Epithelial cell of esophagus (primary cell): Measurements from ENCODE around the gene YOD1.

ENCODE experiments used
- DNase-seq: peaks from one replicate; pipeline ENCODE4 v3.0.0; 2010; ENCODE audit warnings: low read depth
- H3K4me3 ChIP-seq: 2 replicates; pipeline ENCODE4 v1.5.1; 2011; ENCODE audit warnings: mild to moderate bottlenecking, low read length, control low read depth
- TF ChIP-seq, protein P1 (sequence below): IDR thresholded peaks from 2 replicates; pipeline ENCODE4 v1.5.1; 2011; ENCODE audit warnings: low read depth, mild to moderate bottlenecking, low read length, control low read depth, inconsistent platforms; ENCODE audit not compliant: insufficient read depth; ENCODE audit errors: missing control alignments

YOD1 gene

DNA sequence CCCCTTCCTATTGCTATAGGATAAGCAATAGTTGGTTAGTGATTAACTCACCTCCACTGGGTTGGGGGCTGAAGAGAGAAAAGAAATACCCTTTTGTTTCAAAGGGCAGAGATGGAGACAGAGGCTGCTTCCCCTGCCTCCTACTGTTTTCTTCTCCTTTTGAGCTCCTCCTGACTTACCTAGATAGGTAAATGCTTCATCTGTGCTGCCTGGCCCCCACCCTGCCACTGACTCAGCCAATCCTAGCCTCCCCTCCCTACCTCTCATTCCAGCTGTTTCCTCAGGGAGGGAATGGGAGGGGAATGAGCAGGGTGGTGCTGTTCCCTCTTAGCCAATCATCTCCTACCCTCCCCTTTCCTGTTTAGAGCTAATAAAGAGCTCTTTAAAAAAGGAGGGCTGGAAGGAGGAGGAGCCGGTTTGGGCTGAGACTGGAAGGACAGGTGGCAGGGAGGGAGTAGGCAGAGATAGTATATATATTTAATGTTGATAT is 18.4 kb downstream of the YOD1 start, which contains the start of gene C1orf116:
Gene C1orf116, minus strand, starts transcription at position 229 of the 490 bp plus-strand sequence. CDS start 5,158 bp downstream, outside the sequence.
- TF ChIP-seq, protein P1, sequence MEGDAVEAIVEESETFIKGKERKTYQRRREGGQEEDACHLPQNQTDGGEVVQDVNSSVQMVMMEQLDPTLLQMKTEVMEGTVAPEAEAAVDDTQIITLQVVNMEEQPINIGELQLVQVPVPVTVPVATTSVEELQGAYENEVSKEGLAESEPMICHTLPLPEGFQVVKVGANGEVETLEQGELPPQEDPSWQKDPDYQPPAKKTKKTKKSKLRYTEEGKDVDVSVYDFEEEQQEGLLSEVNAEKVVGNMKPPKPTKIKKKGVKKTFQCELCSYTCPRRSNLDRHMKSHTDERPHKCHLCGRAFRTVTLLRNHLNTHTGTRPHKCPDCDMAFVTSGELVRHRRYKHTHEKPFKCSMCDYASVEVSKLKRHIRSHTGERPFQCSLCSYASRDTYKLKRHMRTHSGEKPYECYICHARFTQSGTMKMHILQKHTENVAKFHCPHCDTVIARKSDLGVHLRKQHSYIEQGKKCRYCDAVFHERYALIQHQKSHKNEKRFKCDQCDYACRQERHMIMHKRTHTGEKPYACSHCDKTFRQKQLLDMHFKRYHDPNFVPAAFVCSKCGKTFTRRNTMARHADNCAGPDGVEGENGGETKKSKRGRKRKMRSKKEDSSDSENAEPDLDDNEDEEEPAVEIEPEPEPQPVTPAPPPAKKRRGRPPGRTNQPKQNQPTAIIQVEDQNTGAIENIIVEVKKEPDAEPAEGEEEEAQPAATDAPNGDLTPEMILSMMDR, result no peak
- peak; percentile 100 for DNase-seq
- peak within 1 kb of the TSS; percentile 100 for H3K4me3 ChIP-seq

DNA sequence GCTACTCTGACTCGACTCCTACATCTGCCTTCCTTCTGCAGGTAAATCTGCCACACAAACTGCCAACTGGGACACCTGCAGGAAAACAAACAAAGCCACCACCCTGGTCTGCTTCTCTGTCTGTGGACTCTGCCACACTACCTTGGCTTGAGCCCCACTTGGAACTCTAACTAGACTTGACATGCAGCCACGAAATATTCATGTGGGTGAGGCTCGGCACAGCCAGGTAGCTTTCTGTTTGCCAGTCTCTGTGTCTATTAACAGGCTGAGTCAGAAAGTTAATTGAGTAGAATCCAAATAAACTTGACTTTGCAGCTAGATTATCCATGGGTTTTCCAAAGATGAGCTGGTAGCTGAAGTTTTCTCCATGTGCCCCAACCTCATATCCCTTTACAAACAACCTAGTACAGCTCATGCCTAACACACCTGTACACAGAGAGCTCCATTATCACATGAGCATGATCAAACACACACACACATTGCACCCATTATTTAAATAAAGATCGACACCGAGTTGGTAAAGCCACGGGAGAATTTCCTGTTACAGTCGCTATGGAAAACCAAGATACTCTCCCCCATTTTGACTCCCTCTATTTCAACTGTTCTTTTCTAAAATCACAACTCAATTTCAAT is 19.3 kb downstream of the YOD1 start:
- DNase-seq, result peak; percentile 68
- peak overlapping the region; percentile 100 for H3K4me3 ChIP-seq
- TF ChIP-seq, protein P1, result no peak

DNA sequence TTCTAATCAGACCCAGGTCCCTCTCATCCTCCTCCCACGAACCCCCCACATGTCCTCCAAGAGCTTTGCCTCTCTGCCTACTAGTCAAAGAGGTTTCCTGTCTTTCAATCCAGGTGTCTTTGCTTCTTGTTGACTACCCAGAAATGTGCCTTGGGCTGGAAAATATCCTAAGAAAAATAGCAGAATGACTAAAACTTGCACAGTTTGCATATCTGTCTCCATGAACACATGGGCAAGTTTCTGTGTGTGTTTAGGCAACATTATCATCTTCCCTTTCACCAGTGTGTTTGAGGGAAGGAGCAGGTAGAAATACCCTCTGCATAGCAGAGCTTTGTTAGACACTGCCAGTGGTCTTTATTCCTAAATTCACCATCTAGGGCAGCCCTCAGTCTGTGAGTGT is 20.0 kb downstream of the YOD1 start:
- peak overlapping the region; percentile 100 for H3K4me3 ChIP-seq
- TF ChIP-seq, protein P1, result no peak
- no peak for DNase-seq

DNA sequence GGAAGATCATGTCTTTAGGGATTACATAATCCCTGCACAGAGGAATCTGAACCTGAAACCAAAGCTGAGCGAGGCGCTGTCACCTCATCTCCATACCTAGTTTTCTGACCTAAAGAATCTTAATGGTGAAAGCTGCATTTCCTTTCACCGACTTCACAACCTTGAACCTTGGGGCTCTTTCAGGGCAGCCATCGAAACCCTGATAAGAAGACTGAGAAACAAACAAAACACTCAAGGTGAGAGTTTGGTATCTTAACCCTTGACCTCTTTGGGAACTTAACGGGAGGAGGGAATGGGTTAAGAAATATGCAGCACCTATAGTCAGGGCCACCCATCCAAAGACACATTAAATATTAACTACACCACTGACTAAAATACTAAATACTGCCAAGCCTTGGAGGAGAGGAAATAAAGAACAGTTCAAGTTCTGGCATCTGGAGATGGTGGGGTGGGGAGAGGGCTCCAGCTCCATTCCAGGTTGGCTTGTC is 20.4 kb downstream of the YOD1 start:
- DNase-seq, result peak; percentile 56
- peak overlapping the region; percentile 100 for H3K4me3 ChIP-seq
- TF ChIP-seq, protein P1, result no peak

DNA sequence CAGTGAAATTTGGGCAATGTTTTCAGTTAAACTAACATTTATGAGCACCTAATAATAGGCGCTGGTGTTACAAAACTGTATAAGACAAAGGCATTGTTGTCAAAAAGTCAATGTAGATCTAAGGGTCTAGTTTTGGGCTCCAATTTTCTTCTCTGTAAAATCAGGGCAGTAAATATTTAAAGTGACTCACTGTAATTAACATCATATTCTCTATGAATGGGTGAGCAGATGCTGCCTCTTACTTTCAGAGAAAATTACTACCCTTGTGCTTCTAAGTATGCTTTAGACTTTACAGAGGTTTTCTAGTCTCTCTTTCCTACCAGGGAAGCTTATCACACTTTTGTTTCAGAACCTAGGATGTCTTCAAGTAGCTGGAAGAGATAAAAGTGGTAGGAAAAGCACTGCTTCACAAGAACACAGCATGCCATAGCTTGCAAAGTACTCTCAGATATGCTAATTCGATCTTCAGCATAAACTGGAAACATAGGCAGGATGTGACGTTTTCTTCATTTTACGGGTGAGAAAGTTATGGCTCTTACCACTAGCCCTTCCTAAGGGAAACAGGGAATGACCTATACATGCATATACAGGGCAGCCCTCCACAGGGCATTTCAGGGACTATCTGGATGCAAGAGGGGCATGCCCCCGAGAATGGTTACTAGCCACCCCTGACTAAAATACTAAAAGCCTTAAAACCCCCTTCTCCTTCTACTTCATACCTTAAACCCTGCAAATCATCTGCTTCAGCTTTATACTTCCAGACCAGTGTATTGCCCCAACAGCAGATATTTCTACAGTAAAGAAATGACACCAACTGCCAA is 21.1 kb downstream of the YOD1 start:
- H3K4me3 ChIP-seq, result peak overlapping the region; percentile 100
- DNase-seq, result peak; percentile 72
- TF ChIP-seq, protein P1, result no peak

DNA sequence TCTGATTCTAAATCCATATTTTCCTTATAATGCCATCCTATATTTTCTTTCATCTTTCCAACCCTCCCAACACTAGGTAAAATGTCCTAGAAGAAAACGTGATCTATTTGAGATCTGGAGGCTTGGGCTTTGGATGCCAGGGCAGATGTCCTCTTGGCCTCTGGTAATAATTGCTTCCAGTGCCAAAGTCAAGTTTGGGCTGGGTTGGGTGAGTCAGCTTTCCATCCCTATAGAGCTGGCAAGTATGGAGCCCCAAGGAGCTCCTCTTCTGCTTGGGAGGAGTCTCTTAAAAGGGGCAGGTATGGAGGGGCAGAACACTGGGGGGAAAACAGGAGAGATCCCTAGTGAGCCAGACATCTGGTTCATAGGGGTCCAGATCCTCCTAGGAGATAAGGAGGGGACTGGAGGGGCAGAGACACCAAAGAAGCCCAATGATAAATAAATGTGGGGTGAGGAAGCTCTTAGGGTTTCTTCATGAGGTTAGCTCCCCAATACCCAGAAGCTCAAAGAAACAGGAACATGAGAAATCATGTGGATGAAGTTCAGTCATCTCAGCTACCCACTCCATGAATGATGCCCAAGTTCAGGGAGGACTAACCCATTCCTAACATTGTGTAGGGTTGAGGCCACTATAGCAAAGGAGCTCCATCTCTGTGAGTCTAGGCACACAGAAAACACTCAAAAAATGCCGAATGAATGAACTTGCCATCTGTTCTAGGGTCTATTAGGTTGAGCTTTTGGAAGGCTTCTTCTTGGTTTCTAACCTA is 21.9 kb downstream of the YOD1 start:
- DNase-seq, result peak; percentile 73
- H3K4me3 ChIP-seq, result peak overlapping the region; percentile 100
- TF ChIP-seq, protein P1, result no peak
